HEK293 (cell line): ENCODE results near the gene WASL.
A peak's percentile ranks its signal among the peaks of the same experiment; 100 is the strongest.

Source experiments
- ATF2 ChIP-seq: fragments of 450-650 bp; formaldehyde crosslinking; IDR thresholded peaks from 2 replicates; pipeline ENCODE4 v1.5.1; 2016; ENCODE audit warnings: missing biosample characterization, missing genetic modification characterization, low read depth
- BCL6B ChIP-seq: fragments of 450-650 bp; formaldehyde crosslinking; IDR thresholded peaks from 2 replicates; pipeline ENCODE4 v1.5.1; 2017; ENCODE audit warnings: missing biosample characterization, missing genetic modification characterization
- EGR2 ChIP-seq: fragments of 450-650 bp; formaldehyde crosslinking; IDR thresholded peaks from 2 replicates; pipeline ENCODE4 v1.5.1; 2016; ENCODE audit warnings: low read depth, missing biosample characterization, missing genetic modification characterization
- IKZF3 ChIP-seq: fragments of 450-650 bp; IDR thresholded peaks from 2 replicates; pipeline ENCODE4 v1.5.0; 2018; ENCODE audit warnings: missing biosample characterization, mild to moderate bottlenecking, missing genetic modification characterization, moderate library complexity
- KLF7 ChIP-seq: fragments of 450-650 bp; formaldehyde crosslinking; IDR thresholded peaks from 2 replicates; pipeline ENCODE4 v1.5.1; 2016; ENCODE audit warnings: missing biosample characterization, missing genetic modification characterization, borderline replicate concordance
- MEIS1 ChIP-seq: sonication (generic); formaldehyde crosslinking; IDR thresholded peaks from 2 replicates; pipeline ENCODE4 v1.8.1; 2022; ENCODE audit warnings: missing genetic modification reagents, mild to moderate bottlenecking, borderline replicate concordance
- SETDB1 ChIP-seq: IDR thresholded peaks from one replicate; pipeline ENCODE4 v1.6.1; 2017; ENCODE audit warnings: mild to moderate bottlenecking, low read length, moderate library complexity, mixed read lengths; ENCODE audit not compliant: insufficient read length
- ZIC2 ChIP-seq: fragments of 450-650 bp; formaldehyde crosslinking; IDR thresholded peaks from 2 replicates; pipeline ENCODE4 v1.5.1; 2016; ENCODE audit warnings: missing biosample characterization, missing genetic modification characterization
- ZNF10 ChIP-seq: fragments of 450-650 bp; formaldehyde crosslinking; IDR thresholded peaks from 2 replicates; pipeline ENCODE4 v1.5.1; 2017; ENCODE audit warnings: missing biosample characterization, missing genetic modification characterization
- ZNF140 ChIP-seq: fragments of 450-650 bp; formaldehyde crosslinking; IDR thresholded peaks from 2 replicates; pipeline ENCODE4 v1.5.1; 2016; ENCODE audit warnings: missing biosample characterization, missing genetic modification characterization
- ZNF169 ChIP-seq: fragments of 450-650 bp; formaldehyde crosslinking; IDR thresholded peaks from 2 replicates; pipeline ENCODE4 v1.5.1; 2016; ENCODE audit warnings: missing biosample characterization, missing genetic modification characterization
- ZNF214 ChIP-seq: fragments of 450-650 bp; formaldehyde crosslinking; IDR thresholded peaks from 2 replicates; pipeline ENCODE4 v1.5.1; 2017; ENCODE audit warnings: missing biosample characterization, mild to moderate bottlenecking, missing genetic modification characterization, borderline replicate concordance
- ZNF221 ChIP-seq: fragments of 450-650 bp; formaldehyde crosslinking; IDR thresholded peaks from 2 replicates; pipeline ENCODE4 v1.5.1; 2017; ENCODE audit warnings: missing biosample characterization, missing genetic modification characterization, borderline replicate concordance
- ZNF23 ChIP-seq: fragments of 450-650 bp; formaldehyde crosslinking; IDR thresholded peaks from 2 replicates; pipeline ENCODE4 v1.5.1; 2016; ENCODE audit warnings: missing biosample characterization, missing genetic modification characterization, borderline replicate concordance
- ZNF274 ChIP-seq, 2 experiments: fragments of 200-500 bp in 1 of 2; fragments of 450-650 bp in 1 of 2; sonication (Bioruptor generic) in 1 of 2; formaldehyde crosslinking in 1 of 2; IDR thresholded peaks; 2 replicates each; pipeline versions ENCODE4 v1.5.1 to v1.6.1; 2014 to 2016; ENCODE audit warnings: borderline replicate concordance in 1 of 2, inconsistent platforms in 1 of 2, low read length in 1 of 2, missing biosample characterization in 1 of 2, missing genetic modification characterization in 1 of 2
- ZNF311 ChIP-seq: fragments of 450-650 bp; formaldehyde crosslinking; IDR thresholded peaks from 2 replicates; pipeline ENCODE4 v1.5.1; 2017; ENCODE audit warnings: missing biosample characterization, missing genetic modification characterization, borderline replicate concordance
- ZNF423 ChIP-seq: fragments of 450-650 bp; formaldehyde crosslinking; IDR thresholded peaks from 2 replicates; pipeline ENCODE4 v1.5.1; 2016; ENCODE audit warnings: missing biosample characterization, missing genetic modification characterization
- ZNF433 ChIP-seq: fragments of 450-650 bp; formaldehyde crosslinking; IDR thresholded peaks from 2 replicates; pipeline ENCODE4 v1.5.1; 2016; ENCODE audit warnings: missing biosample characterization, missing genetic modification characterization, low read depth
- ZNF530 ChIP-seq: fragments of 450-650 bp; formaldehyde crosslinking; IDR thresholded peaks from 2 replicates; pipeline ENCODE4 v1.5.1; 2016; ENCODE audit warnings: low read depth, missing biosample characterization, missing genetic modification characterization
- ZNF610 ChIP-seq: fragments of 450-650 bp; formaldehyde crosslinking; IDR thresholded peaks from 2 replicates; pipeline ENCODE4 v1.5.1; 2016; ENCODE audit warnings: missing biosample characterization, missing genetic modification characterization, borderline replicate concordance
- ZNF664 ChIP-seq: fragments of 450-650 bp; formaldehyde crosslinking; IDR thresholded peaks from 2 replicates; pipeline ENCODE4 v1.5.1; 2016; ENCODE audit warnings: missing biosample characterization, missing genetic modification characterization
- ZNF776 ChIP-seq: fragments of 450-650 bp; formaldehyde crosslinking; IDR thresholded peaks from 2 replicates; pipeline ENCODE4 v1.5.0; 2017; ENCODE audit warnings: missing biosample characterization, missing genetic modification characterization, borderline replicate concordance
- ZNF777 ChIP-seq: fragments of 450-650 bp; formaldehyde crosslinking; IDR thresholded peaks from 2 replicates; pipeline ENCODE4 v1.5.1; 2017; ENCODE audit warnings: missing biosample characterization, missing genetic modification characterization, borderline replicate concordance
- ZNF830 ChIP-seq: fragments of 450-650 bp; IDR thresholded peaks from 2 replicates; pipeline ENCODE4 v1.5.0; 2018; ENCODE audit warnings: missing biosample characterization, missing genetic modification characterization, low read depth, mild to moderate bottlenecking, moderate library complexity
- ZXDB ChIP-seq: fragments of 450-650 bp; formaldehyde crosslinking; IDR thresholded peaks from 2 replicates; pipeline ENCODE4 v1.5.1; 2016; ENCODE audit warnings: missing biosample characterization, missing genetic modification characterization
- TF ChIP-seq, protein P1 (sequence below): fragments of 450-650 bp; formaldehyde crosslinking; IDR thresholded peaks from 2 replicates; pipeline ENCODE4 v1.5.1; 2016; ENCODE audit warnings: missing biosample characterization, missing genetic modification characterization
- TF ChIP-seq, protein P2 (sequence below): fragments of 450-650 bp; formaldehyde crosslinking; IDR thresholded peaks from 2 replicates; pipeline ENCODE4 v1.5.1; 2016; ENCODE audit warnings: missing biosample characterization, missing genetic modification characterization
- TF ChIP-seq, protein P3 (sequence below): fragments of 450-650 bp; formaldehyde crosslinking; IDR thresholded peaks from 2 replicates; pipeline ENCODE4 v1.5.1; 2016; ENCODE audit warnings: missing biosample characterization, missing genetic modification characterization
- TF ChIP-seq, protein P4 (sequence below): fragments of 450-650 bp; formaldehyde crosslinking; IDR thresholded peaks from 2 replicates; pipeline ENCODE4 v1.5.1; 2016; ENCODE audit warnings: missing biosample characterization, missing genetic modification characterization

WASL gene

DNA sequence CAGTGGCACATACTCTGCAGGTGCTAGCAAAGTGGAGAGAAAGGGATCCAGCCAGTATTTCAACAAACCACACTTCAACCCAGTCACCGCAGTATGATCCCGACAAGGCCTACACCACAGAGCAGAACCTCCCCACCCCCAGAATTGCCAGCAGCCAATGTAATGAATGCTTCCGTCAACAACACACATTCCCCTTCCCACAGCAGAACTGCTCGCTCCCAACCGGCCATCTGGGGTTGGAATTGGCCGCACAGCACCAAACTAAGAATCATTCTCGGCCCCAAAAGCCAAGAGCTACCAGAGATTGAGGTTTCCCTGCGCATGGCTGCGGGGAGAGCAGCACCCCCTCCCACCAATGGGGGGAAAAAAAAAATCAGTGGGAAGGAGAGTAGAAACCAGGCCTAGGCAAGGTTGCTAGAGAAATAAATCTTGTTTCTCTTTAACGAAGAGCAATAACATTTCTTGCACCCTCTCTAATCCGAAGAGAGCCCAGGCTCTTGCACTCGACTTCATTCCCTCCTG lies 1.1 kb downstream of the WASL start (continued):
- TF ChIP-seq EGR2 (tag by site-specific recombination) (peak; percentile 60), ZNF830 (tag by site-specific recombination) (no peak), ZNF610 (tag by site-specific recombination) (no peak), IKZF3 (peak; percentile 85), ZNF311 (tag by site-specific recombination) (no peak), ZNF530 (tag by site-specific recombination) (no peak), ZNF140 (tag by site-specific recombination) (no peak), ZNF664 (tag by site-specific recombination) (no peak), ZNF221 (tag by site-specific recombination) (no peak), ZNF214 (tag by site-specific recombination) (no peak), ZNF169 (tag by site-specific recombination) (no peak), KLF7 (tag by site-specific recombination) (no peak; the same call in 1 of the 2 replicates), SETDB1 (no peak), ZNF776 (tag by site-specific recombination) (no peak), ZXDB (tag by site-specific recombination) (peak; percentile 46; the same call in 1 of the 2 replicates), ZNF23 (tag by site-specific recombination) (no peak), BCL6B (tag by site-specific recombination) (no peak), ZNF274 (IDR thresholded peaks at IDR 0.05; ENCODE audit: low read length) (no peak), ZNF274 (tag by site-specific recombination; IDR thresholded peaks at IDR 0.05; ENCODE audit: borderline replicate concordance) (no peak), ZNF777 (tag by site-specific recombination) (no peak), MEIS1 (CRISPR knock-in tag) (no peak), ZNF423 (tag by site-specific recombination) (no peak), ATF2 (no peak), ZNF433 (tag by site-specific recombination) (no peak), ZNF10 (tag by site-specific recombination) (no peak), ZIC2 (tag by site-specific recombination) (no peak)
- TF ChIP-seq, protein P1, sequence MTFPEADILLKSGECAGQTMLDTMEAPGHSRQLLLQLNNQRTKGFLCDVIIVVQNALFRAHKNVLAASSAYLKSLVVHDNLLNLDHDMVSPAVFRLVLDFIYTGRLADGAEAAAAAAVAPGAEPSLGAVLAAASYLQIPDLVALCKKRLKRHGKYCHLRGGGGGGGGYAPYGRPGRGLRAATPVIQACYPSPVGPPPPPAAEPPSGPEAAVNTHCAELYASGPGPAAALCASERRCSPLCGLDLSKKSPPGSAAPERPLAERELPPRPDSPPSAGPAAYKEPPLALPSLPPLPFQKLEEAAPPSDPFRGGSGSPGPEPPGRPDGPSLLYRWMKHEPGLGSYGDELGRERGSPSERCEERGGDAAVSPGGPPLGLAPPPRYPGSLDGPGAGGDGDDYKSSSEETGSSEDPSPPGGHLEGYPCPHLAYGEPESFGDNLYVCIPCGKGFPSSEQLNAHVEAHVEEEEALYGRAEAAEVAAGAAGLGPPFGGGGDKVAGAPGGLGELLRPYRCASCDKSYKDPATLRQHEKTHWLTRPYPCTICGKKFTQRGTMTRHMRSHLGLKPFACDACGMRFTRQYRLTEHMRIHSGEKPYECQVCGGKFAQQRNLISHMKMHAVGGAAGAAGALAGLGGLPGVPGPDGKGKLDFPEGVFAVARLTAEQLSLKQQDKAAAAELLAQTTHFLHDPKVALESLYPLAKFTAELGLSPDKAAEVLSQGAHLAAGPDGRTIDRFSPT (tag by site-specific recombination) = no peak
- TF ChIP-seq, protein P2, sequence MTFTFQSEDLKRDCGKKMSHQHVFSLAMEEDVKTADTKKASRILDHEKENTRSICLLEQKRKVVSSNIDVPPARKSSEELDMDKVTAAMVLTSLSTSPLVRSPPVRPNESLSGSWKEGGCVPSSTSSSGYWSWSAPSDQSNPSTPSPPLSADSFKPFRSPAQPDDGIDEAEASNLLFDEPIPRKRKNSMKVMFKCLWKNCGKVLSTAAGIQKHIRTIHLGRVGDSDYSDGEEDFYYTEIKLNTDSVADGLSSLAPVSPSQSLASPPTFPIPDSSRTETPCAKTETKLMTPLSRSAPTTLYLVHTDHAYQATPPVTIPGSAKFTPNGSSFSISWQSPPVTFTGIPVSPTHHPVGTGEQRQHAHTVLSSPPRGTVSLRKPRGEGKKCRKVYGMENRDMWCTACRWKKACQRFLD = no peak
- TF ChIP-seq, protein P3, sequence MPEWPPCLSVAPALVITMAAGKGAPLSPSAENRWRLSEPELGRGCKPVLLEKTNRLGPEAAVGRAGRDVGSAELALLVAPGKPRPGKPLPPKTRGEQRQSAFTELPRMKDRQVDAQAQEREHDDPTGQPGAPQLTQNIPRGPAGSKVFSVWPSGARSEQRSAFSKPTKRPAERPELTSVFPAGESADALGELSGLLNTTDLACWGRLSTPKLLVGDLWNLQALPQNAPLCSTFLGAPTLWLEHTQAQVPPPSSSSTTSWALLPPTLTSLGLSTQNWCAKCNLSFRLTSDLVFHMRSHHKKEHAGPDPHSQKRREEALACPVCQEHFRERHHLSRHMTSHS (tag by site-specific recombination) = no peak
- TF ChIP-seq, protein P4, sequence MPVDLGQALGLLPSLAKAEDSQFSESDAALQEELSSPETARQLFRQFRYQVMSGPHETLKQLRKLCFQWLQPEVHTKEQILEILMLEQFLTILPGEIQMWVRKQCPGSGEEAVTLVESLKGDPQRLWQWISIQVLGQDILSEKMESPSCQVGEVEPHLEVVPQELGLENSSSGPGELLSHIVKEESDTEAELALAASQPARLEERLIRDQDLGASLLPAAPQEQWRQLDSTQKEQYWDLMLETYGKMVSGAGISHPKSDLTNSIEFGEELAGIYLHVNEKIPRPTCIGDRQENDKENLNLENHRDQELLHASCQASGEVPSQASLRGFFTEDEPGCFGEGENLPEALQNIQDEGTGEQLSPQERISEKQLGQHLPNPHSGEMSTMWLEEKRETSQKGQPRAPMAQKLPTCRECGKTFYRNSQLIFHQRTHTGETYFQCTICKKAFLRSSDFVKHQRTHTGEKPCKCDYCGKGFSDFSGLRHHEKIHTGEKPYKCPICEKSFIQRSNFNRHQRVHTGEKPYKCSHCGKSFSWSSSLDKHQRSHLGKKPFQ (tag by site-specific recombination) = no peak
